Activated CD8-positive, alpha-beta T cell treated with anti-CD3 and anti-CD28 coated beads for 36 hours (primary cell): Measurements from ENCODE around the gene PRKCG. TPM values are rescaled to one million over a fixed set of nuclear protein-coding genes. Genes with fewer than 3 reads are reported as not detected.
"Not testable (repeated sequence)": the region's sequence is repeated elsewhere in the genome, so short reads cannot be mapped to it uniquely, and the experiment has no call there.

Experiments
- ATAC-seq: fragments of 200-7000 bp; cut with Tn5 transposase; one replicate; pipeline ENCODE4 v1.10.0; 2021; ENCODE audit warnings: mild to moderate bottlenecking, moderate library complexity
- CTCF ChIA-PET: fragments of 350-600 bp; sonication (Branson Sonifier 250); formaldehyde crosslinking; loops from one replicate; lab custom pipeline; 2021; ENCODE audit warnings: antibody characterized with exemption; lab: Charles Lee
- POLR2A ChIA-PET: fragments of 350-600 bp; sonication (Branson Sonifier 250); formaldehyde crosslinking; loops from one replicate; lab custom pipeline; 2021; ENCODE audit warnings: antibody characterized with exemption; lab: Charles Lee
- DNase-seq: peaks from one replicate; pipeline ENCODE4 v3.0.0-alpha.2; 2020
- H3K27ac Mint-ChIP-seq: one replicate; pipeline ENCODE4 v1.8.0; 2021; ENCODE audit warnings: mild to moderate bottlenecking, mixed read lengths
- H3K27me3 Mint-ChIP-seq: one replicate; pipeline ENCODE4 v1.8.0; 2021; ENCODE audit warnings: mixed read lengths
- H3K36me3 Mint-ChIP-seq: one replicate; pipeline ENCODE4 v1.8.0; 2021; ENCODE audit warnings: low read depth, mixed read lengths
- H3K4me1 Mint-ChIP-seq: one replicate; pipeline ENCODE4 v1.8.0; 2021; ENCODE audit warnings: low read depth, mixed read lengths
- H3K4me3 Mint-ChIP-seq: one replicate; pipeline ENCODE4 v1.8.0; 2021; ENCODE audit warnings: mild to moderate bottlenecking, moderate library complexity, mixed read lengths
- H3K9me3 Mint-ChIP-seq: one replicate; pipeline ENCODE4 v1.8.0; 2021; ENCODE audit warnings: mixed read lengths
- CTCF ChIP-seq: fragments of 200-600 bp; IDR thresholded peaks from one replicate; pipeline ENCODE4 v1.8.0; 2022; ENCODE audit warnings: antibody characterized with exemption, mild to moderate bottlenecking
- intact Hi-C: fragments of 100-400 bp; cut with micrococcal nuclease; formaldehyde crosslinking; loops from one replicate; pipeline ENCODE4 v1.10.0; 2022
- total RNA-seq, 2 experiments: library from RNA; stranded (reverse); gene quantifications; one replicate each; pipeline ENCODE4 v1.2.3, GENCODE V29; 2021

PRKCG gene
- total RNA-seq, 2 experiments from 2014 or later, result 0.11 TPM; not detected in 1

DNA sequence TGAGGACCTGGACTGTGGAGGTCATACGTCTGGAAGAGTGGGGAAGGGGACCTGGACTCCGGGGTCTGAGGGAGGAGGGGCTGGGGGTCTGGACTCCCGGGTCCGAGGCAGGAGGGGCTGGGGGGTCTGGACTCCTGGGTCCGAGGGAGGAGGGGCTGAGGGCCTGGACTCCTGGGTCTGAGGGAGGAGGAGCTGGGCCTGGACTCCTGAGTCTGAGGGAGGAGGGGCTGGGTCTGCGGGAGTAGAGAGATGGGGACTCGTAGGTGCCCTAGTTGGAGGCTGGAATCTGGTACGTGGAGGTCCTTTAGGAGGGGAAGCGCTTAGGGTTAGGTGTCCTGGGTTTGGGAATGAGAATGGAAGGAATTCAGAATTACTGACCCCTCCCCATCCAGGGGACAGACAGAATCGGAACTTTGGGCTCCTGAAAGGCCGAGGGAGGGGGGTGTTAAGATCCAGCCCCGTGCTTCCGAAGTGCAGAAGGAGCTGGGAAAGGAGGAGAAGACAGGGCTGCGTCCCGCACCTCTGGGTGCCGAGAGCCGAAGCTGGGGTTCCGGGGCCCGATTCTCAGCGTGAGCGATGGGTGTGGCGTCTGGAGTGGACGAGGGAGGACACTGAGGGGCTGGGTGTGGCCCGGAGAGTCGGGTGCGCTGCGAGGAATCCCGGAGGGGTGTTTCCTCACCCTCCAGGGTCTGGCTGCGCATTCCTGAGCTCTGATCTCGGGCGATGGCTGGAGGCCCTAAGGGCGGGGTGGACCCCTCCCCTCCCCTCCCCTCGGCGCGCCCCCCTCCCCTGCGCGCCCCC lies 13.7 kb upstream of the PRKCG start:
- no peak for TF ChIP-seq CTCF
- intact Hi-C loops, result no loop called here
- ATAC-seq (no peak), DNase-seq (peak; percentile 54)
- ChIA-PET CTCF (interaction anchor here (1.0 to 3.0 kb wide), 2 partner anchors 10 to 14 kb away, joined by 5 to 14 read pairs; partner anchors contain the start of gene PRKCG), POLR2A (interaction anchor here (0.6 to 5.0 kb wide), 7 partner anchors 8 to 292 kb away, joined by 3 to 18 read pairs (median 5); partner anchors contain the start of genes LENG1, NDUFA3 and PRKCG)
- Mint-ChIP-seq H3K36me3 (peaks cover 14% of the 10 kb centered on the region), H3K4me1 (peaks cover 31% of the 10 kb centered on the region), H3K27me3 (no peaks in the 10 kb centered on the region), H3K9me3 (no peaks in the 10 kb centered on the region), H3K27ac (peak overlapping the region; percentile 83), H3K4me3 (peak overlapping the region; percentile 92)

- ChIA-PET CTCF (no interaction called here), POLR2A (interaction anchor here (0.6 to 5.0 kb wide), 6 partner anchors 7 to 291 kb away, joined by 3 to 18 read pairs (median 6); partner anchors contain the start of genes LENG1, NDUFA3 and PRKCG)
- peak; percentile 51 for ATAC-seq
- H3K27me3 Mint-ChIP-seq, result no peaks in the 10 kb centered on the region
- no peaks in the 10 kb centered on the region for H3K9me3 Mint-ChIP-seq
- H3K36me3 Mint-ChIP-seq, result peaks cover 23% of the 10 kb centered on the region
- intact Hi-C loops, result no loop called here
- peak overlapping the region; percentile 86 for H3K27ac Mint-ChIP-seq
- peak; percentile 93 for DNase-seq
- peak overlapping the region; percentile 92 for H3K4me3 Mint-ChIP-seq
- no peak for TF ChIP-seq CTCF
- H3K4me1 Mint-ChIP-seq, result peaks cover 38% of the 10 kb centered on the region
These were observed 12.8 kb upstream of the PRKCG start for GRCh38 chr19:53868892-53869804.

GRCh38 chr19:53869805-53870484 lies 12.1 kb upstream of the PRKCG start:
- POLR2A ChIA-PET, result interaction anchor here (1.3 kb wide), 1 partner anchor 9 kb away, joined by 4 read pairs; no protein-coding TSS in a partner anchor

GRCh38 chr19:53870485-53870844 lies 11.5 kb upstream of the PRKCG start:
- peak overlapping the region; percentile 65 for H3K4me3 Mint-ChIP-seq
- DNase-seq (peak; percentile 11), ATAC-seq (no peak)
- TF ChIP-seq CTCF, result no peak
- peaks cover 49% of the 10 kb centered on the region for H3K4me1 Mint-ChIP-seq
- no peaks in the 10 kb centered on the region for H3K9me3 Mint-ChIP-seq
- no peaks in the 10 kb centered on the region for H3K27me3 Mint-ChIP-seq
- peak overlapping the region; percentile 63 for H3K27ac Mint-ChIP-seq
- CTCF ChIA-PET, result no interaction called here
- POLR2A ChIA-PET, result interaction anchor here (0.8 to 1.9 kb wide), 4 partner anchors 8 to 17 kb away, joined by 3 to 7 read pairs (median 4); no protein-coding TSS in a partner anchor
- peaks cover 32% of the 10 kb centered on the region for H3K36me3 Mint-ChIP-seq
- intact Hi-C loops, result no loop called here

More at GRCh38 chr19:53869805-53870484, 12.1 kb upstream of the PRKCG start:
- Mint-ChIP-seq H3K4me1 (peaks cover 46% of the 10 kb centered on the region), H3K27ac (peak overlapping the region; percentile 84), H3K36me3 (peaks cover 31% of the 10 kb centered on the region), H3K4me3 (peak overlapping the region; percentile 92)
- ATAC-seq, intact Hi-C loops, CTCF ChIA-PET, DNase-seq, H3K9me3 Mint-ChIP-seq, H3K27me3 Mint-ChIP-seq: not testable (repeated sequence)
